HepG2 (cell line): ENCODE measurements around the gene VSIR. TPM values are rescaled to one million over a fixed set of nuclear protein-coding genes. Genes with fewer than 3 reads are reported as not detected.

ENCODE experiments used
- ATAC-seq: fragments of 200-7000 bp; cut with Tn5 transposase; 3 replicates; pipeline ENCODE4 v1.9.1; 2020; ENCODE audit warnings: mild to moderate bottlenecking, moderate library complexity
- BruUV-seq: library from RNA; stranded (reverse); fragments of 400-500 nt; replicated peaks from 2 replicates; lab custom pipeline; 2021; lab: Mats Ljungman, UMichigan
- CTCF ChIA-PET: fragments of 300-600 bp; formaldehyde crosslinking; extraction: SDS; loops from one replicate; lab custom pipeline; 2021; ENCODE audit warnings: low total read pairs, inconsistent platforms, low intra/inter-chr PET ratio; lab: Yijun Ruan, JAX
- POLR2A ChIA-PET: fragments of 350-600 bp; sonication (Branson Sonifier 250); formaldehyde crosslinking; loops from one replicate; lab custom pipeline; 2020; ENCODE audit warnings: antibody characterized with exemption, inconsistent platforms; lab: Yijun Ruan, JAX
- DNase-seq: peaks from one replicate; pipeline ENCODE4 v3.0.0-alpha.2; 2015; ENCODE audit warnings: low spot score
- FAIRE-seq: peaks from 3 replicates; lab custom pipeline; 2011; peaks lifted over from hg19 to GRCh38; lab: Jason Lieb, UNC
- H2AFZ ChIP-seq: one replicate; pipeline ENCODE4 v1.6.1; 2011; ENCODE audit warnings: low read length, inconsistent platforms
- H3K27ac ChIP-seq: fragments of 300-600 bp; 3 replicates; pipeline ENCODE4 v1.8.0; 2011; ENCODE audit warnings: mixed run types, mild to moderate bottlenecking, mixed read lengths, low read length, inconsistent platforms; ENCODE audit not compliant: insufficient read depth; ENCODE audit errors: extremely low read length
- H3K27me3 ChIP-seq, 2 experiments: fragments of 200-600 bp in 1 of 2; 2 replicates in 1 of 2; 3 replicates in 1 of 2; pipeline versions ENCODE4 v1.6.0 to v1.8.0; 2011; ENCODE audit warnings: low read length in 2 of 2, mild to moderate bottlenecking in 2 of 2, moderate library complexity in 2 of 2, inconsistent platforms in 1 of 2; ENCODE audit not compliant: insufficient read depth in 2 of 2, control insufficient read depth in 1 of 2
- H3K36me3 ChIP-seq, 2 experiments: fragments of 200-600 bp in 1 of 2; replicated peaks in 1 of 2; 2 replicates in 1 of 2; 3 replicates in 1 of 2; pipeline versions ENCODE4 v1.5.1 to v1.8.0; 2011; ENCODE audit warnings: low read length in 2 of 2, inconsistent platforms in 1 of 2; ENCODE audit not compliant: insufficient read depth in 2 of 2, control insufficient read depth in 1 of 2
- H3K4me1 ChIP-seq: 2 replicates; pipeline ENCODE4 v1.5.1; 2012; ENCODE audit warnings: low read length, inconsistent platforms; ENCODE audit not compliant: insufficient read depth
- H3K4me2 ChIP-seq: 2 replicates; pipeline ENCODE4 v1.6.0; 2011; ENCODE audit warnings: low read depth, low read length, inconsistent platforms
- H3K4me3 ChIP-seq, 3 experiments: fragments of 200-600 bp in 1 of 3; sonication (generic), shearing (Covaris generic) in 1 of 3; replicated peaks in 1 of 3; 2 replicates each; pipeline ENCODE4 v1.5.1; 2011 to 2016; ENCODE audit warnings: low read length in 3 of 3, inconsistent platforms in 2 of 3, low read depth in 2 of 3, mild to moderate bottlenecking in 2 of 3, control low read depth in 1 of 3, mixed read lengths in 1 of 3; ENCODE audit not compliant: insufficient read depth in 1 of 3
- H3K79me2 ChIP-seq: one replicate; pipeline ENCODE4 v1.6.1; 2011; ENCODE audit warnings: low read length, inconsistent platforms; ENCODE audit not compliant: insufficient read depth
- H3K9ac ChIP-seq: 2 replicates; pipeline ENCODE4 v1.6.0; 2011; ENCODE audit warnings: mild to moderate bottlenecking, low read depth, low read length, inconsistent platforms; ENCODE audit not compliant: insufficient read depth
- H3K9me3 ChIP-seq: 2 replicates; pipeline ENCODE4 v1.5.1; 2012; ENCODE audit warnings: mild to moderate bottlenecking, low read length
- H4K20me1 ChIP-seq: 2 replicates; pipeline ENCODE4 v1.6.0; 2011; ENCODE audit warnings: inconsistent platforms, mild to moderate bottlenecking, low read length, moderate library complexity; ENCODE audit not compliant: insufficient read depth
- EP300 ChIP-seq, 3 experiments: sonication (generic) in 1 of 3; formaldehyde crosslinking in 1 of 3; IDR thresholded peaks; 2 replicates each; pipeline versions ENCODE4 v1.5.1 to v1.6.1; 2011 to 2020; ENCODE audit warnings: low read depth in 2 of 3, low read length in 2 of 3, borderline replicate concordance in 1 of 3, improper control_type of control experiment in 1 of 3, mild to moderate bottlenecking in 1 of 3, missing genetic modification reagents in 1 of 3, moderate library complexity in 1 of 3
- NR2C2 ChIP-seq: sonication (generic); formaldehyde crosslinking; IDR thresholded peaks from 2 replicates; pipeline ENCODE4 v1.4.0; 2020; ENCODE audit warnings: missing genetic modification reagents, mild to moderate bottlenecking, moderate library complexity, borderline replicate concordance
- SALL1 ChIP-seq: sonication (generic); formaldehyde crosslinking; IDR thresholded peaks from 2 replicates; pipeline ENCODE4 v1.8.0; 2022; ENCODE audit warnings: mild to moderate bottlenecking, missing genetic modification reagents
- SP4 ChIP-seq: sonication (generic); formaldehyde crosslinking; IDR thresholded peaks from 2 replicates; pipeline ENCODE4 v1.8.1; 2023; ENCODE audit warnings: mild to moderate bottlenecking, missing genetic modification reagents
- TRAFD1 ChIP-seq: sonication (generic); formaldehyde crosslinking; IDR thresholded peaks from 2 replicates; pipeline ENCODE4 v1.5.1; 2020; ENCODE audit warnings: missing genetic modification reagents, mild to moderate bottlenecking, borderline replicate concordance
- ZNF121 ChIP-seq: sonication (generic); formaldehyde crosslinking; IDR thresholded peaks from 2 replicates; pipeline ENCODE4 v1.5.0; 2020; ENCODE audit warnings: mild to moderate bottlenecking, missing genetic modification reagents
- ZNF441 ChIP-seq: sonication (generic); formaldehyde crosslinking; IDR thresholded peaks from 2 replicates; pipeline ENCODE4 v1.7.0; 2021; ENCODE audit warnings: missing genetic modification reagents, borderline replicate concordance
- ZNF530 ChIP-seq: sonication (generic); formaldehyde crosslinking; IDR thresholded peaks from 2 replicates; pipeline ENCODE4 v1.5.0; 2020; ENCODE audit warnings: low read depth, mild to moderate bottlenecking, missing genetic modification reagents
- ZNF768 ChIP-seq: sonication (generic); formaldehyde crosslinking; IDR thresholded peaks from 2 replicates; pipeline ENCODE4 v1.4.0; 2020; ENCODE audit warnings: missing genetic modification reagents
- WGBS: methylation state at CpG from one replicate; pipeline ENCODE4 v1.1.6; 2017; ENCODE audit warnings: low lambda C conversion rate; 5-methylcytosine and 5-hydroxymethylcytosine counted together
- in situ Hi-C: cut with HindIII; loops from 2 replicates; pipeline ENCODE4 v1.10.0; 2017; ENCODE audit warnings: low pct_unique_long_range_greater_than_20kb; ENCODE audit not compliant: extremely low pct_ligation_motif_present
- intact Hi-C: fragments of 100-400 bp; cut with micrococcal nuclease; formaldehyde crosslinking; loops from one replicate; pipeline ENCODE4 v1.10.0; 2022; ENCODE audit not compliant: unreplicated experiment
- polyA plus RNA-seq, 8 experiments: library from polyadenylated mRNA; depleted of rRNA in 3 of 8; stranded (reverse) in 7 of 8; unstranded in 1 of 8; fragments of >200 nt; fragmentation: Illumina TruSeq in 4 of 8; extraction: Trizol in 4 of 8; gene quantifications; 2 replicates each; pipeline versions ENCODE4 v1.2.1 to v1.2.3, GENCODE V29; 2011 to 2016; ENCODE audit warnings: low read depth in 4 of 8, missing spikeins in 1 of 8, mixed read lengths in 1 of 8; ENCODE audit not compliant: insufficient read depth in 1 of 8
- total RNA-seq, 5 experiments: library from RNA; depleted of rRNA; stranded (reverse); fragments of >200 nt; fragmentation: Illumina TruSeq; extraction: Trizol; gene quantifications; 2 replicates each; pipeline ENCODE4 v1.2.3, GENCODE V29; 2016; ENCODE audit warnings: low read depth in 1 of 5
- TF ChIP-seq, protein P1 (sequence below): sonication (generic); formaldehyde crosslinking; IDR thresholded peaks from 2 replicates; pipeline ENCODE4 v1.8.0; 2022; ENCODE audit warnings: mild to moderate bottlenecking, missing genetic modification reagents; ENCODE audit not compliant: insufficient replicate concordance
- TF ChIP-seq, protein P2 (sequence below): sonication (generic); formaldehyde crosslinking; IDR thresholded peaks from 2 replicates; pipeline ENCODE4 v1.8.1; 2022; ENCODE audit warnings: mild to moderate bottlenecking, missing genetic modification reagents

Gene VSIR
- total and polyA plus RNA-seq, 2 of the 13 experiments (the other 11 are each of a cell fraction or from before 2014, with no cell fraction given) = 0.44 to 3.2 TPM

GRCh38 chr10:71735709-71736569 is 37.4 kb downstream of the VSIR start (continued):
- no peak for TF ChIP-seq SP4
- no peak for TF ChIP-seq NR2C2
- TF ChIP-seq ZNF530 = no peak

DNA sequence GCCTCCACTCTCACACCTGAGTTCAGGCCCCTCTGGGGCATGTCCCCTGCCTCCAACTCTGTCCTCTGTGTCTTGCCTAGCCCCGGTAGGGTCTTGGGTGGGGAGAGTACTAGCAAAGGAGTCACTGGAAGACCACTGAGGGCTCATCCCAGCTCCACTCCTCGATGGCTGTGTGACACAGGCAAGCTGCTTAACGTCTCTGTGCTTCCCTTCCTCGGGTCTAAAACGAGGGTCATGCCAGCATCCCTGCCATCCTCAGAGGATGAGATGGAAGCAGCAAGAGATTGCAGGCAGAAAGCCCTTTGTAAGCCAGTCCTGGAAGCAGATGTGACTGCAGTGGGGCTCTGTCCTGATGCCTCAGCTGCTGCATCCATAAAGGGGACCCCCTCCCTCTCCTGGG is 38.5 kb downstream of the VSIR start:
- FAIRE-seq = no peak
- Histone ChIP-seq H2AFZ (no peak overlapping the region), H3K4me1 (0 out of 2 replicates have a peak, but pooled peaks cover 1% of the 10 kb centered on the region), H3K4me2 (no peak overlapping the region), H3K27me3 (peaks cover 9 to 58% of the 10 kb centered on the region in 2 experiments; a peak in 4 of 5 replicates), H3K9me3 (no peaks in the 10 kb centered on the region), H4K20me1 (no peaks in the 10 kb centered on the region), H3K79me2 (no peaks in the 10 kb centered on the region), H3K36me3 (no peaks in the 10 kb centered on the region), H3K27ac (no peak overlapping the region), H3K4me3 (no peak overlapping the region), H3K9ac (no peak overlapping the region)
- intact Hi-C loops = no loop called here
- no TSS peak for BruUV-seq
- CTCF ChIA-PET = no interaction called here
- TF ChIP-seq EP300 (IDR thresholded peaks at IDR 0.05; ENCODE audit: low read depth in 2 of 2, low read length in 2 of 2) = no peak
- no peak for TF ChIP-seq EP300 (CRISPR knock-in tag; IDR thresholded peaks at IDR 0.05; ENCODE audit: borderline replicate concordance)
- TF ChIP-seq, protein P1, sequence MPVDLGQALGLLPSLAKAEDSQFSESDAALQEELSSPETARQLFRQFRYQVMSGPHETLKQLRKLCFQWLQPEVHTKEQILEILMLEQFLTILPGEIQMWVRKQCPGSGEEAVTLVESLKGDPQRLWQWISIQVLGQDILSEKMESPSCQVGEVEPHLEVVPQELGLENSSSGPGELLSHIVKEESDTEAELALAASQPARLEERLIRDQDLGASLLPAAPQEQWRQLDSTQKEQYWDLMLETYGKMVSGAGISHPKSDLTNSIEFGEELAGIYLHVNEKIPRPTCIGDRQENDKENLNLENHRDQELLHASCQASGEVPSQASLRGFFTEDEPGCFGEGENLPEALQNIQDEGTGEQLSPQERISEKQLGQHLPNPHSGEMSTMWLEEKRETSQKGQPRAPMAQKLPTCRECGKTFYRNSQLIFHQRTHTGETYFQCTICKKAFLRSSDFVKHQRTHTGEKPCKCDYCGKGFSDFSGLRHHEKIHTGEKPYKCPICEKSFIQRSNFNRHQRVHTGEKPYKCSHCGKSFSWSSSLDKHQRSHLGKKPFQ (CRISPR knock-in tag) = no peak
- TF ChIP-seq, protein P2, sequence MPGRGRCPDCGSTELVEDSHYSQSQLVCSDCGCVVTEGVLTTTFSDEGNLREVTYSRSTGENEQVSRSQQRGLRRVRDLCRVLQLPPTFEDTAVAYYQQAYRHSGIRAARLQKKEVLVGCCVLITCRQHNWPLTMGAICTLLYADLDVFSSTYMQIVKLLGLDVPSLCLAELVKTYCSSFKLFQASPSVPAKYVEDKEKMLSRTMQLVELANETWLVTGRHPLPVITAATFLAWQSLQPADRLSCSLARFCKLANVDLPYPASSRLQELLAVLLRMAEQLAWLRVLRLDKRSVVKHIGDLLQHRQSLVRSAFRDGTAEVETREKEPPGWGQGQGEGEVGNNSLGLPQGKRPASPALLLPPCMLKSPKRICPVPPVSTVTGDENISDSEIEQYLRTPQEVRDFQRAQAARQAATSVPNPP (CRISPR knock-in tag) = no peak
- TF ChIP-seq ZNF441 (CRISPR knock-in tag) = no peak
- no peak for TF ChIP-seq ZNF121 (CRISPR knock-in tag)
- TF ChIP-seq TRAFD1 (CRISPR knock-in tag) = no peak
- TF ChIP-seq ZNF768 (CRISPR knock-in tag) = peak; percentile 87
- TF ChIP-seq SALL1 = no peak
- no peak for DNase-seq
- in situ Hi-C loops = no loop called here
- POLR2A ChIA-PET = no interaction called here
- 0% methylated on average over 2 of the region's 5 CpGs for WGBS
- no peak for ATAC-seq
